Hepatocyte (in vitro differentiated cells): Measurements from ENCODE around the gene SAMD15.
"Not testable (repeated sequence)": the region's sequence is repeated elsewhere in the genome, so short reads cannot be mapped to it uniquely, and the experiment has no call there.

Experiments
- CTCF ChIP-seq: fragments of 200-600 bp; sonication (generic); IDR thresholded peaks from 2 replicates; pipeline ENCODE4 v1.5.1; 2016; ENCODE audit warnings: antibody characterized with exemption, mild to moderate bottlenecking; ENCODE audit not compliant: poor library complexity
- EZH2 ChIP-seq: fragments of 200-600 bp; sonication (generic); IDR thresholded peaks from 2 replicates; pipeline ENCODE4 v1.6.1; 2016; ENCODE audit warnings: antibody characterized with exemption, mild to moderate bottlenecking, borderline replicate concordance
- EZH2phosphoT487 ChIP-seq: fragments of 200-600 bp; sonication (generic); IDR thresholded peaks from one replicate; pipeline ENCODE4 v1.6.1; 2018; ENCODE audit warnings: antibody characterized with exemption, mild to moderate bottlenecking, low read depth, moderate library complexity; ENCODE audit not compliant: unreplicated experiment, severe bottlenecking

GRCh38 chr14:77416098-77416497, 38.9 kb downstream of the SAMD15 start:
- not testable (repeated sequence) for TF ChIP-seq EZH2phosphoT487, CTCF, EZH2
